ENCODE data around the gene LIN9.

DNA sequence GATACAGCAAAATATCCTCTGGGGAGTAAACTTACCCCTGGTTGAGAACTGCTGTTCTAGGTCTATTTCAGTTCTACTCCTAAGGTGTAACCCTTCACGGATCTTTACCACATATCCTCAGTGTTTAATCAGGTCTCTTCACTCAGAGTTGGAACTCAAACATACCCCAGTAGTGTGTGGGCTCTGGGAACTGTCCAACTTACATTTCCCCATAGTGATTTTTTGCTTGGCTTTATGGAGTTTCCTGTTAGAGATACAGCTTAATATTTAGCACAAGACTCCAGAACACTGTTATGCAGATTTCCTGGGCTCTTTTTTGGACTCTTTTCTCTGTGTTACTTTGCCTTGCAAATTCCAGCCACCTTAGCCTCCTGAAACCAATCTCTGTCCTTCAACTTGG lies 26.7 kb upstream of the LIN9 start:
- TF ChIP-seq POLR2A (IDR thresholded peaks at IDR 0.05), result no peak
- TF ChIP-seq, protein P1, sequence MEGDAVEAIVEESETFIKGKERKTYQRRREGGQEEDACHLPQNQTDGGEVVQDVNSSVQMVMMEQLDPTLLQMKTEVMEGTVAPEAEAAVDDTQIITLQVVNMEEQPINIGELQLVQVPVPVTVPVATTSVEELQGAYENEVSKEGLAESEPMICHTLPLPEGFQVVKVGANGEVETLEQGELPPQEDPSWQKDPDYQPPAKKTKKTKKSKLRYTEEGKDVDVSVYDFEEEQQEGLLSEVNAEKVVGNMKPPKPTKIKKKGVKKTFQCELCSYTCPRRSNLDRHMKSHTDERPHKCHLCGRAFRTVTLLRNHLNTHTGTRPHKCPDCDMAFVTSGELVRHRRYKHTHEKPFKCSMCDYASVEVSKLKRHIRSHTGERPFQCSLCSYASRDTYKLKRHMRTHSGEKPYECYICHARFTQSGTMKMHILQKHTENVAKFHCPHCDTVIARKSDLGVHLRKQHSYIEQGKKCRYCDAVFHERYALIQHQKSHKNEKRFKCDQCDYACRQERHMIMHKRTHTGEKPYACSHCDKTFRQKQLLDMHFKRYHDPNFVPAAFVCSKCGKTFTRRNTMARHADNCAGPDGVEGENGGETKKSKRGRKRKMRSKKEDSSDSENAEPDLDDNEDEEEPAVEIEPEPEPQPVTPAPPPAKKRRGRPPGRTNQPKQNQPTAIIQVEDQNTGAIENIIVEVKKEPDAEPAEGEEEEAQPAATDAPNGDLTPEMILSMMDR (IDR thresholded peaks at IDR 0.05), result no peak

Data from thyroid gland (tissue), 4 donors.